ENCODE measurements around the gene ITLN2. TPM values are rescaled to one million over a fixed set of nuclear protein-coding genes. Genes with fewer than 3 reads are reported as not detected.

Gene ITLN2
- total RNA-seq, 2 donors from 2014 or later = 20.3 to 29.7 TPM

DNA sequence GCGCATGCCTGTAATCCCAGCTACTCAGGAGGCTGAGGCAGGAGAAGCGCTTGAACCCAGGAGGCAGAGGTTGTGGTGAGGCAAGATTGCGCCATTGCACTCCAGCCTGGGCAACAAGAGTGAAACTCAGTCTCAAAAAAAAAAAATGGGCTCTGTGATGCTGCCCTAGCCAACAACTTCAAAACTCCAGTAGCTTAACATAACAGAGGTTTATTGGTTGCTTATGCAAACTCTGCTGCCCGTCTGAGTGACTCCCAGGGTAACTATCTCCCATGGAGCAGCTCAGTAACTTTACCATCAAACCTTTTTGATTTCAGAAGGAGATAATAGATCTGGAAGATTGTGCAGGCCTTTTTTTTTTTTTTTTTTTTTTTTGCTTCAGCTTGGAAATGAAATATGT lies 18.9 kb upstream of the ITLN2 start:
- Mint-ChIP-seq H3K27ac (no peak overlapping the region), H3K4me1 (peaks cover 21% of the 10 kb centered on the region), H3K4me3 (no peak overlapping the region), H3K9me3 (no peaks in the 10 kb centered on the region), H3K36me3 (ENCODE audit: low read depth) (no peaks in the 10 kb centered on the region), H3K27me3 (ENCODE audit: insufficient read depth) (peaks cover 1% of the 10 kb centered on the region)
- Histone ChIP-seq H3K36me3 (ENCODE audit: control insufficient read depth, insufficient read depth, low read length) (no peaks in the 10 kb centered on the region), H3K9ac (ENCODE audit: extremely low read depth, low read length, poor library complexity, severe bottlenecking) (no peak overlapping the region), H3K9me3 (ENCODE audit: control insufficient read depth, low read length) (no peaks in the 10 kb centered on the region), H3K27ac (ENCODE audit: low read depth, low read length) (no peak overlapping the region), H3K27me3 (ENCODE audit: control insufficient read depth, insufficient read depth, low read length, poor library complexity, severe bottlenecking) (no peaks in the 10 kb centered on the region), H3K4me1 (ENCODE audit: control insufficient read depth, insufficient read depth, low read length) (peaks cover 4% of the 10 kb centered on the region), H3K4me3 (ENCODE audit: low read length) (no peak overlapping the region)
- TF ChIP-seq, protein P1, sequence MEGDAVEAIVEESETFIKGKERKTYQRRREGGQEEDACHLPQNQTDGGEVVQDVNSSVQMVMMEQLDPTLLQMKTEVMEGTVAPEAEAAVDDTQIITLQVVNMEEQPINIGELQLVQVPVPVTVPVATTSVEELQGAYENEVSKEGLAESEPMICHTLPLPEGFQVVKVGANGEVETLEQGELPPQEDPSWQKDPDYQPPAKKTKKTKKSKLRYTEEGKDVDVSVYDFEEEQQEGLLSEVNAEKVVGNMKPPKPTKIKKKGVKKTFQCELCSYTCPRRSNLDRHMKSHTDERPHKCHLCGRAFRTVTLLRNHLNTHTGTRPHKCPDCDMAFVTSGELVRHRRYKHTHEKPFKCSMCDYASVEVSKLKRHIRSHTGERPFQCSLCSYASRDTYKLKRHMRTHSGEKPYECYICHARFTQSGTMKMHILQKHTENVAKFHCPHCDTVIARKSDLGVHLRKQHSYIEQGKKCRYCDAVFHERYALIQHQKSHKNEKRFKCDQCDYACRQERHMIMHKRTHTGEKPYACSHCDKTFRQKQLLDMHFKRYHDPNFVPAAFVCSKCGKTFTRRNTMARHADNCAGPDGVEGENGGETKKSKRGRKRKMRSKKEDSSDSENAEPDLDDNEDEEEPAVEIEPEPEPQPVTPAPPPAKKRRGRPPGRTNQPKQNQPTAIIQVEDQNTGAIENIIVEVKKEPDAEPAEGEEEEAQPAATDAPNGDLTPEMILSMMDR (conservative IDR thresholded peaks at IDR 0.05) = no peak
- 84 to 96% methylated on average over 3 to 4 of the region's 4 CpGs for WGBS, 2 experiments (ENCODE audit: insufficient coverage in 1 of 2, insufficient read length in 1 of 2)
- DNase-seq = no peak

DNA sequence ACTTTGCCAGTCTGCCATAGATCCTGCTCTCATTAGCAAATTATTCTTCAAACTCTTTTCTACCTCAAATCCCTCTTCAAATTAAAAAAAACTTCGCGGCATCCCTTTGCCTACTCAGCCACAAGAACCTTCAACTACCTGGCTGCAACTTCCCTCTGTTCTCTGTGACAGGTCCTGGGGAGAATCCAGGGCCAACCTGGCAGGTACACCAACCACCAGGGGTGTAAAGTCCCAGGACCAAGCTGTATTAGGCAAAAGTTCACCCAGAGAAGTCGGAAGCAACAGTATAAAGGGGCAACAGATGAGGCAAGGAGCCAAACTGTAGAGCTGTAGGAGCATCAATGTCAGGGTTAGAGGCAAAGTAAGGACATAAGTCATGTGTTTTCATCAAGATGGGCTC lies 18.3 kb upstream of the ITLN2 start:
- H3K27ac Mint-ChIP-seq = no peak overlapping the region

DNA sequence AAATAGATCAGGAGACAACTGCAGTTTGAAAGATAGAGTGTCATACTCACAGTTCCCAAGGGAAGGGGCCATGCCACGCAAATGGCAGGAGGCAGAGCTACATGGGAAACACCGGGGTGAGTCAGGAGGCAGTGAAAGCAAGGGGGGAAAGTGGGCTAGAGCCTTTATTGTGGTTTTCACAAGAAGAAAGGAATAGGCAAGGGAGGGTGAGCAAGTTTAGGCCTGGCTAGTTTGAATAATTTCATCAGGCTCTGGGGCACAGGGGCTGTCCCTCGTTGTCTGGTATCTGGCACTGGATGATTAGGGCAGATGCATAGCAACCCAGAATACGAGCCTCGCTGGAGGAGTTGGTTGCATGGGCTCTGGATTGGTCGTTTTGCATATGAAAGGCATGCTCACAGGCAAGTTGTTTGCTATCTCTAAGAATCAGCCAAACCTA lies 17.0 kb upstream of the ITLN2 start:
- Mint-ChIP-seq H3K9me3 (no peaks in the 10 kb centered on the region), H3K27me3 (ENCODE audit: insufficient read depth) (peaks cover 1% of the 10 kb centered on the region), H3K36me3 (ENCODE audit: low read depth) (no peaks in the 10 kb centered on the region), H3K4me1 (peaks cover 21% of the 10 kb centered on the region), H3K27ac (peak overlapping the region; percentile 30), H3K4me3 (no peak overlapping the region)
- peaks cover 4% of the 10 kb centered on the region for H3K4me1 ChIP-seq (ENCODE audit: control insufficient read depth, insufficient read depth, low read length)
- WGBS, 2 experiments (ENCODE audit: insufficient coverage in 1 of 2, insufficient read length in 1 of 2) = 30 to 36% methylated on average over 4 to 6 of the region's 6 CpGs
- TF ChIP-seq, protein P1 (conservative IDR thresholded peaks at IDR 0.05) = no peak
- no peaks in the 10 kb centered on the region for H3K27me3 ChIP-seq (ENCODE audit: control insufficient read depth, insufficient read depth, low read length, poor library complexity, severe bottlenecking)
- H3K36me3 ChIP-seq (ENCODE audit: control insufficient read depth, insufficient read depth, low read length) = no peaks in the 10 kb centered on the region
- no peak overlapping the region for H3K4me3 ChIP-seq (ENCODE audit: low read length)
- no peaks in the 10 kb centered on the region for H3K9me3 ChIP-seq (ENCODE audit: control insufficient read depth, low read length)
- H3K9ac ChIP-seq (ENCODE audit: extremely low read depth, low read length, poor library complexity, severe bottlenecking) = no peak overlapping the region
- peak overlapping the region; percentile 55 for H3K27ac ChIP-seq (ENCODE audit: low read depth, low read length)
- DNase-seq = peak; percentile 79

More for the DNA sequence above, 18.3 kb upstream of the ITLN2 start:
- Histone ChIP-seq H3K9ac (ENCODE audit: extremely low read depth, low read length, poor library complexity, severe bottlenecking) (no peak overlapping the region), H3K4me1 (ENCODE audit: control insufficient read depth, insufficient read depth, low read length) (peaks cover 4% of the 10 kb centered on the region), H3K27me3 (ENCODE audit: control insufficient read depth, insufficient read depth, low read length, poor library complexity, severe bottlenecking) (no peaks in the 10 kb centered on the region), H3K9me3 (ENCODE audit: control insufficient read depth, low read length) (no peaks in the 10 kb centered on the region), H3K27ac (ENCODE audit: low read depth, low read length) (no peak overlapping the region), H3K36me3 (ENCODE audit: control insufficient read depth, insufficient read depth, low read length) (no peaks in the 10 kb centered on the region), H3K4me3 (ENCODE audit: low read length) (no peak overlapping the region)
- Mint-ChIP-seq H3K9me3 (no peaks in the 10 kb centered on the region), H3K4me3 (no peak overlapping the region), H3K4me1 (peaks cover 21% of the 10 kb centered on the region), H3K27me3 (ENCODE audit: insufficient read depth) (peaks cover 1% of the 10 kb centered on the region), H3K36me3 (ENCODE audit: low read depth) (no peaks in the 10 kb centered on the region)
- WGBS, 2 experiments (ENCODE audit: insufficient coverage in 1 of 2, insufficient read length in 1 of 2) = 57 to 77% methylated on average over 1 to 3 of the region's 3 CpGs
- DNase-seq = peak; percentile 58
- TF ChIP-seq, protein P1 (conservative IDR thresholded peaks at IDR 0.05) = no peak

Measured in endodermal cell (in vitro differentiated cells).